HG02884 (cell line): ENCODE measurements around the gene OR4X2.
"Not testable (repeated sequence)": the region's sequence is repeated elsewhere in the genome, so short reads cannot be mapped to it uniquely, and the experiment has no call there.

Experiments
- ATAC-seq: cut with Tn5 transposase; IDR thresholded peaks from one replicate; pipeline ENCODE4 v1.9.1; 2021; ENCODE audit warnings: mild to moderate bottlenecking, moderate library complexity; ENCODE audit not compliant: unreplicated experiment

Gene OR4X2, protein sequence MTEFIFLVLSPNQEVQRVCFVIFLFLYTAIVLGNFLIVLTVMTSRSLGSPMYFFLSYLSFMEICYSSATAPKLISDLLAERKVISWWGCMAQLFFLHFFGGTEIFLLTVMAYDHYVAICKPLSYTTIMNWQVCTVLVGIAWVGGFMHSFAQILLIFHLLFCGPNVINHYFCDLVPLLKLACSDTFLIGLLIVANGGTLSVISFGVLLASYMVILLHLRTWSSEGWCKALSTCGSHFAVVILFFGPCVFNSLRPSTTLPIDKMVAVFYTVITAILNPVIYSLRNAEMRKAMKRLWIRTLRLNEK

DNA sequence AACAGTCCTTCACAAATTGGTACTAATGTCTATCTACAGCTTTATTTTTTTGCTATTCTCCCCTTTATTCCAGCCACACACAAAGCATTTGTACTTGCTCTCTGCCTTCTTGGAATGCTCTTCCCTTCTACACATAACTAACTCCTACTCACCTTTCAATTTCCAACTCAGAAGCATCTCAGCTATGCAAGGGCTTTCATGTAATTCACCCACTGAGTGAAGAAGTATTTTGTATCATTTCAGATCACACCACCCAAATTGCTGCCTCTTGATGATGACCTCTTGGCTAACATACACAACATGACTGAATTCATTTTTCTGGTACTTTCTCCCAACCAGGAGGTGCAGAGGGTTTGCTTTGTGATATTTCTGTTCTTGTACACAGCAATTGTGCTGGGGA lies at the start of gene OR4X2:
TSS of gene OR4X2 (plus strand) at position 301 of the 400 bp plus-strand sequence. CDS start at position 301, 0 bp downstream.
- ATAC-seq, result no peak

DNA sequence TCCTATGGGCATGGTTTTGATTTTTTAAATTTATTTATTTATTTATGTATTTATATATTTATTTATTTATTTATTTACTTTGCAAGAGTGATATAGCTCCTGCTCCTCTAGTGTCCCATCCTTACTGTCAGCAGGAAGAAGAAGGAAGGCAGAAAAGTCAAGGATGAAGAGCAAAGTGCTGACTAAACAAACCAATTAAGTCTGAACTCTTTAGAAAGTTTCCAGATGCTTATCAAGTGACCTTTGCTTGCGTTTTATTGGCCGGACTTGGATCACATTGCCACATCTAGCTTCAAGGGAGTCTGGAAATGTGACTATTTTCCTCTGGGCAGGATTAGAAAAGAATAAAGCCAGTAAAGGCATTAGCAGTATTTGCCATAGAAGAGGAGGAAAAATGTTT lies 37.0 kb upstream of the OR4X2 start:
- no peak for ATAC-seq

DNA sequence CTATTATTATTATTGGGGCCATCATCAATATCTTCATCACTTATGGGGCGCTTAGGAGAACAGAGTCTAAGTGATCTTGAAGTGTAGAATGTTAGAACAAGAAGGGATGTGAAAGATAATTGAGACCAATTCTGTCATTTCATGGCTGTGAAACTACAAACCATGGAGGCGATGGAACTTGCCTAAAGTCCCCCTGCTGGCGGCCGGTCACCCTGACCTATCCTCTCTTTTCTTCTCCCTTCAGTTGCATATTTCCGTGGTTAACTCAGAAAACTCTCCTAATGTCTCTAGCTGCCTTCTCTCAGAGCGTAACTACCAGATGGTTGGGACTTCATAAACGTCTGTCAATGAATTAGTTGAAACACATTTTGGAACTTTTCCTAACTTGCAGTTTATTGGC lies 34.9 kb upstream of the OR4X2 start:
- ATAC-seq, result no peak

DNA sequence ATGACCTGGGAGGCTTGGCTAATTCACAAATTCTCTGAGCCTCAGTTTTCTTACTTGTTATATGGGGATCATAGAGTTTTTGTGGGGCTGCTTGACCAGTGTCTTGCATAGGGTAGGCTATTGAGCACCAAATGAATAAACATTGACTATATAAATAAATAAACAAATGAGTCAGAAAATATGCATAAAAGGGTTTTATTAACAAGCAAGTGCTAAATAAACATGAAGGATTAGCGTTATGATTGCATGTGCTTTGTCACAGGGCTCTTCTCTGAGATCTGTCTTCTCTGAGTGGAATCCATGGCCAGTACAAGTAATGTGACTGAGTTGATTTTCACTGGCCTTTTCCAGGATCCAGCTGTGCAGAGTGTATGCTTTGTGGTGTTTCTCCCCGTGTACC lies 28.4 kb upstream of the OR4X2 start, which contains the start of gene OR4B1:
TSS of gene OR4B1 (plus strand) at position 301 of the 400 bp plus-strand sequence. CDS start at position 301, 0 bp downstream.
- ATAC-seq, result no peak

DNA sequence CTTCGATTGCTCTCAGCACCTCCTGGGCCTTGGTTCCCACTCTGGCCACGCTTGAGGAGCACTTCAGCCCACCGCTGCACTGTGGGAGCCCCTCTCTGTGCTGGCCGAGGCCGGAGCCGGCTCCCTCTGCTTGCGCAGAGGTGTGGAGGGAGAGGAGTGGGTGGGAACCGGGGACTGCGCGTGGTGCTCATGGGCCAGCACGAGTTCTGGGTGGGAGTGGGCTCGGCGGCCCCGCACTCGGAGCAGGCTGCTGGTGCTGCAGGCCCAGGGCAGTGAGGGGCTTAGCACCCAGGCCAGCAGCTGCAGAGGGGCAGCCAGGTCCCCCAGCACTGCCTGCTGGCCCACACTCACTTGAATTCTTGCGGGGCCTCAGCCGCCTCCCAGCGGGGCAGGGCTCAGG lies 16.1 kb upstream of the OR4X2 start:
- ATAC-seq, result no peak

DNA sequence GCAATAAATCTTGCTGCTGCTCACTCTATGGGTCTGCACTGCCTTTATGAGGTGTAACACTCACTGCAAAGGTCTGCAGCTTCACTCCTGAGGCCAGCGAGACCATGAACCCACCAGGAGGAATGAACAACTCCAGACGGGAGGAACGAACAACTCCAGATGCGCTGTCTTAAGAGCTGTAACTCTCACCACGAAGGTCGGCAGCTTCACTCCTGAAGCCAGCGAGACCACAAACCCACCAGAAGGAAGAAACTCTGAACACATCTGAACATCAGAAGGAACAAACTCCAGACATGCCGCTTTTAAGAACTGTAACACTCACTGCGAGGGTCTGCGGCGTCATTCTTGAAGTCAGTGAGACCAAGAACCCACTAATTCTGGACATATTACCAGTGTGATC lies 14.8 kb upstream of the OR4X2 start:
- not testable (repeated sequence) for ATAC-seq

DNA sequence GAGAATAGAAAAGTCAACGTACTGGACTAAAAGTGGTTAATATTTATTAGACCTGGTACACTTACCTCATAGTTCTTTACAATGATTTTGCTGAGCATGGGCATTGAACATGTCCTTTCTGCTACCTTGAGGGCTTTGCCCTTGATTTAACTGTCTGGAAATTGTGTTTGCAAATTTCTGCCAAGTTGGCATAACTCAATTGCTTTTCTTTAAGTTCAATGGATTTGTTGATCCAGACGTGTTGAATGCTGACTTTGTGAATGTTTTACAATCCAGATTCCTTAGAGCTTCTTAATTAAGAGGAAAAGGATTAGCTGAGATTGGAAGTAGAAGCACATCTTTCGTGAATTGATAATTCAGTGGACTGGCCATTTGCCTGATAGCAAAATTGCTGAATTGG lies 7.2 kb upstream of the OR4X2 start:
- no peak for ATAC-seq

DNA sequence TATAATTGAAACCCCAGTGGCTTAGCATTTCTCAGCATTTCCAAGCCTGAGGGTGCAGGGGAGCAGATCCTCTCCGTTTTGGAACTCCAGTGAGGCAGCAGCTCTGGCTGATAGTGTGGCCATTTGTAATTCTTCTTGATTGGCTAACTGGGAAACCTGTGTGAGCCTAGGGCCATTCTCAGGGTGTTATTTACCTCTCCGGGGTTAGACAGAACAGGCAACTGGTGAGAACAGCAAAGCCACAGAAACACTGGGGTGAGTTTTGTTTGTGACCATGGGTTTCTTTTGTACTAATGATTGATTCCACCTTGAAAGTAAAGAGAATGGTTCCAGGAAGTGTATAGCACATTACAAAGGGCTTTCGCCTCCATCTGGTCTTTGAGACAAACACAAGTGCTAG lies 2.4 kb upstream of the OR4X2 start:
- no peak for ATAC-seq

DNA sequence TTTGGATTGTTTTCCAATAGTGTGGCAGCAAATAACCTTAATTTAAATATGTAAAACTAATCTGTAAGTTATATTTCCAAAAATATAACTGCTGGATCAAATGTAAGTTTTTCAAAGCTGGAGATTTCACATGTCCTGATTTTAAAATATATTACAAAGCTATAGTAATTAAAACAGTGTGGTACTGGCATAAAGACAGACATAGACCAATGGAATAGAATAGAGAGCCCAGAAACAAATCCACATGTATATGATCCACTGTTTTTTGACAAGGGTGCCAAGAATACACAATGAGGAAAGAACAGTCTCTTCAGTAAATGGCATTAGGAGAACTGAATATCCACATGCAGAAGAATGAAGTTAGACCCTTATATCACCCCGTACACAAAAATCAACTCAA lies 4.0 kb downstream of the OR4X2 start:
- ATAC-seq, result no peak

DNA sequence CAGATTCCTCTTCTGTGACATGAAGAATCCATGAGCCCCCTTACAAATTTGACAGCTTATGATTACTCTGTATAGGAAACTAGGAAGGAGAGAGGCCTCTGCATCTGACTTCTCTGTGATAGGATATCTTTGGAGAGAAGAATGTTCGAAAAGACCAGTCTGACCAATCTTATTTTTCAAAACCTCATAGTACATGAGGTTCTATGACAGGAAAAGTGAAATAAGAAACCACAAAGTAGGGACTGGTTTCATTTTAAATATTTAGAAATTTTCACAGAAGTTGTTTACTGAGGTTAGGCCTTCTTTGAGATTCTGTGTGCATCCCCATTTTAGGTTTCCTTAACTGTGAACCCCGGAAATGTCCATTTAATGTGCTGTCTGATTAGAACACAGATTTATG lies 16.7 kb downstream of the OR4X2 start:
- no peak for ATAC-seq

DNA sequence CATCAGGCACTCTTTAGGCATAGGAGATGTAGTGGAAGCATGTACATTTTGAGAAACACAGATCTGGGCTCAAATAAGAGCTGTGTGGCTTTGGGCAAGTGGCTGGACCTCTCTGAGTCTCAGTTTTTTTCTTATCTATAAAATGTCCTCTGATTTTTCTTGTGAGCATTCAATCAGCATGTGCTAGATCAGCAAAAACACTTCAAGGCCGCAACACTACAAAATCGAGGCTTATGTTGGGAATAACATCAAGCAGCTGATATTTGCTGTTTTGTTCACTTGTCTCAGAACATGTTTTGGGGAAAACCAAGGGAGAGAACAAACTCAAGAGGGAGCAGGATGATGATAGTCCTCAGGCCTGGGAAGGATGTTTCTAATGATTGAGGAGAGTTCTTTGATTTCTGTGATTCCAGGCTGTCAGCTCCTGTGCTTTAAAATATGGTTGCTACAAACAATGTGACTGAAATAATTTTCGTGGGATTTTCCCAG lies 18.6 kb downstream of the OR4X2 start, which contains the start of gene OR4X1:
TSS of gene OR4X1 (plus strand) at position 439 of the 489 bp plus-strand sequence. CDS start at position 439, 0 bp downstream.
- ATAC-seq, result no peak

DNA sequence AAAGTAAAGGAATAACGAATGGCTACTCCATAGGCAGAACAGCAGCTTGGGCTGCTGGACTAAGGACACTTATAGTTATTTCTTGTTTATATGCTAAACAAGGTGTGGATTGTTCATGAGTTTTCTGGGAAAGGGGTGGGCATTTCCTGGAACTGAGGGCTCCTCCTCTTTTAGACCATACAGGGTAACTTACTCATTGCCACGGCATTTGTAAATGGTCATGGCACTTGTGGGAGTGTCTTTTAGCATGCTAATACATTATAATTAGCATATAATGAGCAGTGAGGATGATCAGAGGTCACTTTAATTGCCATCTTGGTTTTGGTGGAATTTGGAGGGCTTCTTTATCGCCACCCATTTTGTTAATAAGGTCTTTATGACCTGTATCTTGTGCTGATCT lies 25.7 kb downstream of the OR4X2 start:
- ATAC-seq, result no peak

DNA sequence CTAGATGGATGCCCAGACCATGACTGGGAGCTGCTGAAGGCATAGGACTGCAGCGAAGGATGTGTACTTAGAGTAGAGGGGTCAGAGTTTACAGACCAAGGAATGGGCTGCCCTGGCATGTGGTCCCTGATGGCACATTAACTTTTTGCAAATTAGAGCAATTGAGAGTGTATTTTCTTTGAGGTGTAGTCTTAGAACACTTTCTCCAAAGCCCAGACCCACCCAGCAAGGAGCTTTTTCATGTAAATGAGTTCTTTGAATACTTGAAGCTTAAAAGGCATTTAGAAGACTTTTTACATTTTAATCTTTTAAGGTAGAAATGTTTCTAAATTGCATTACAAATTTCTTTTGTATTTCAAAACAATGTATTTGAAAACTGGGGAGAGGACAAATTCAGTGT lies 27.7 kb downstream of the OR4X2 start:
- ATAC-seq, result no peak
